GM12872 (cell line): Measurements from ENCODE around the gene FOXK2.

Experiments used
- TF ChIP-seq, protein P1 (sequence below): IDR thresholded peaks from 3 replicates; pipeline ENCODE4 v1.5.1; 2011; ENCODE audit warnings: low read depth, mild to moderate bottlenecking, low read length, moderate library complexity; ENCODE audit not compliant: insufficient read depth

Gene FOXK2

DNA sequence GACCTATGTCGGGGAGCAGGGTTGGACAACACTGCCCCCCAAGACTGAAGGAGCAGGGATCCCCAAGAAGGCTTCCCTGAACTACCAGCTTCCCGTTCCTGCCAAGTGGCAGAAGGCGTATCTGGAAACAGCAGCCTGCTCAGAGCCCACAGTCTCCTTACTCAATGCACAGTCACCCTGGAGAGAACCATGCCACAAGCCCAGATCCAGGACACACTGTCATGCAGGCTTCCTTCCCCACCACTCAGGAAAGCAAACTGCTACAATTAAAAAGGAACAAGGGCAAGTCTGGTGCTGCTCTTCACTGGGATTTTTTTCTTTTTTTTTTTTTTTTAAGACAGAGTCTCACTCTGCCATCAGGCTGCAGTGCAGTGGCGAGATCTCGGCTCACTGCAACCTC lies 120.5 kb downstream of the FOXK2 start:
- TF ChIP-seq, protein P1, sequence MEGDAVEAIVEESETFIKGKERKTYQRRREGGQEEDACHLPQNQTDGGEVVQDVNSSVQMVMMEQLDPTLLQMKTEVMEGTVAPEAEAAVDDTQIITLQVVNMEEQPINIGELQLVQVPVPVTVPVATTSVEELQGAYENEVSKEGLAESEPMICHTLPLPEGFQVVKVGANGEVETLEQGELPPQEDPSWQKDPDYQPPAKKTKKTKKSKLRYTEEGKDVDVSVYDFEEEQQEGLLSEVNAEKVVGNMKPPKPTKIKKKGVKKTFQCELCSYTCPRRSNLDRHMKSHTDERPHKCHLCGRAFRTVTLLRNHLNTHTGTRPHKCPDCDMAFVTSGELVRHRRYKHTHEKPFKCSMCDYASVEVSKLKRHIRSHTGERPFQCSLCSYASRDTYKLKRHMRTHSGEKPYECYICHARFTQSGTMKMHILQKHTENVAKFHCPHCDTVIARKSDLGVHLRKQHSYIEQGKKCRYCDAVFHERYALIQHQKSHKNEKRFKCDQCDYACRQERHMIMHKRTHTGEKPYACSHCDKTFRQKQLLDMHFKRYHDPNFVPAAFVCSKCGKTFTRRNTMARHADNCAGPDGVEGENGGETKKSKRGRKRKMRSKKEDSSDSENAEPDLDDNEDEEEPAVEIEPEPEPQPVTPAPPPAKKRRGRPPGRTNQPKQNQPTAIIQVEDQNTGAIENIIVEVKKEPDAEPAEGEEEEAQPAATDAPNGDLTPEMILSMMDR = no peak

DNA sequence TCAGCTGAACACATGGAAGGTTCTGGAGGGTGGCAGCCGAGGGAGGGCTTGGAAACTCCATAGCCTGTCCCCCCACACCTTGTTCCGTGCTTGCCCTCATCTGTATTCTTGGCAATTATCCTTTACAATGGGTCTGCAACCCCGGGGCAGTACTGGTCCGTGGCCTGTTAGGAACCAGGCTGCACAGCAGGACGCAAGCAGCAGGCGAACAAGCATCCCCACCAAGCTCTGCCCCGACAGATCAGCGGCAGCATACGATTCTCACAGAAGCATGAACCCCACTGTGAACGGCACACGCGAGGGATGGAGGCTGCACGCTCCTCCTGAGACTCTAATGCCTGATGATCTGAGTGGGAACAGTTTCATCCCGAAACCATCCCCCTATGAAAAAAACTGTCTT lies 122.5 kb downstream of the FOXK2 start:
- TF ChIP-seq, protein P1 = no peak

DNA sequence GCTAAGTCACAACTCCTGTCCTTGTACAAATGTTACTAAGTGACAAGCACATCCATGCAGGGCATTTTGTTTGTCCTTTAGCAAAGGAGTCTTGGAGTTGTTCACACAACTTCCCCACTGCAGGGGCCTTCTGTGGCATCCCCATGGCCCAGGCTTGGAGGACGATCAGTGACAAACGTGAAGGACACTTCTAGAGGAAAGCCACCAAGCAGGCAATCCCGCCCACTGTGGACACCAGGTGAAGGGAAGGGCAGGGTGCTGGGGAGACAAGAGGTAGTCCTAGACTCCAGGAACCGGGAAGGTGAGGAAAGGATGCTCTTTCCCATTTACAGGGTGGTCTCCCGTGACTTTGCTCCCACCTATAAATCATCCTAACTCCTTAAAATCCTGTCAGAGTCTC lies 124.6 kb downstream of the FOXK2 start:
- TF ChIP-seq, protein P1 = no peak

DNA sequence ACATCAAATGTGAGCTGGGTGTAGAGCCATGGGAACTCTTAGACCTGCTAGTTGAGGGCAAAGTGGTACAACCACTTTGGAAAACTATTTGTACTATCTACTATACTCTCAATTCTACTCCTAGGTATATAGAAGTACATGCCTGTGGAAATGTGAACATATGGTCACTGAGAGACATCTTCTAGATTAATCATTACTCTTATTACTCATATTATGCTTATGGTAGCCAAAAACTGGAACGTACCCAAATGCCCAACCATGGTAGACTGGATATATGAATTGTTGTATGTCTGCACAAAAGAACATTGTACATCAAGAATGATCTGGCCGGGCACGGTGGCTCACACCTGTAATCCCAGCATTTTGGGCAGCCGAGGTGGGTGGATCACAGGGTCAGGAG lies 126.0 kb downstream of the FOXK2 start:
- TF ChIP-seq, protein P1 = no peak

DNA sequence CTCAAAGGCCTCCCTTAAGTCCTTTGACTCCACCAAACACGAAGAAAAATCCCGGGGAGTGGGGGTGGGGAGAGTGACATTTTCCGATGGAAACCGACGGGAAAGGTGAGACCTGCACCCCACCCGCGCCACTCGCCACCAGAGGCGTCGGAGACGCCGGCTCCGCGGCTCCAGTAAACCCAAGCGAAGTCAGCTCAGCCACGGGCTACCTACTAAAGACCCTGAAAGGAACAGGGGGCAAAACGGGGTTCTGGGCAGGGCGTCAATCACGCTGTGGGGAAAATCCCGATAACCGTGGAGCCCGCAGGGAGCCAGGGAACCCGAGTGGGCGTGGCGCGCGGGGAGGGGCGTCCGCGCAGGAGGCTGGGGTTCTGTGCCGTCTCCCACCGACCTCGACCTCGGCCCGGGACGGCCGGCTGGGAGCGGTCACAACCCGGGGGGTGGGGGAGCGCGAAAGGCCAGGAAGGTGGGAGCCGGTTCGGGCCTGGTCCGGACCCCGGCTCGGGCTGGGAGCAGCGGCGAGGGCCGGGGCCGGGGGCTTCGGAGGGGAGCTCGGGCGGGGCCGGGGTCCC lies 128.1 kb downstream of the FOXK2 start:
- TF ChIP-seq, protein P1 = peak; percentile 46; the same call in 2 of the 3 replicates

DNA sequence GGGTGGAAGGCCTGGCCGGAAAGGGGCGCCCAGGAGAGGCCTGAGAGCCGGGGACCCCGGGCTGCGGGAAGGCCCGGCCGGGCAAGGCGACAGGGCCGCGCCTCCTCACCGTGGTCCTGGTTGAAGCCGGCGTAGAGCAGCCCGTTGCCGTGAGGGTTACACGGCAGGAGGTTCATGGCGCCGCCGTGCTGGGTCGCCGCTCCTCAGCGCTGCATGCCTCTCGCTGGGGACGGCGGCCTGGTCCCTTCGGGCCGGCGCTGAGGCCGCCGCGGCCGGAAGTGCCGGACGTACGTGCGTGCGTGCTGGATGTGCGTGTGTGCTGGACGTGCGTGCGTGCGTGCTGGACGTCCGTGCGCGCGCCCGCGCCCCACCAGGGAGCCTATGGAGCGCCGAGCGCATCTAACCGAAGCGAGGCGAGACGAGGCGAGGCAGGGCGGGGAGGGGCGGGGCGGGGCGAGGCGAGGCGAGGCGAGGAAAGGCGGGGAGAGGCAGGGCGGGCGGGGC lies 128.7 kb downstream of the FOXK2 start, which contains the start of gene WDR45B:
TSS of gene WDR45B (minus strand) at position 280 of the 504 bp plus-strand sequence. CDS start at position 176, 104 bp downstream.
- TF ChIP-seq, protein P1 = no peak

DNA sequence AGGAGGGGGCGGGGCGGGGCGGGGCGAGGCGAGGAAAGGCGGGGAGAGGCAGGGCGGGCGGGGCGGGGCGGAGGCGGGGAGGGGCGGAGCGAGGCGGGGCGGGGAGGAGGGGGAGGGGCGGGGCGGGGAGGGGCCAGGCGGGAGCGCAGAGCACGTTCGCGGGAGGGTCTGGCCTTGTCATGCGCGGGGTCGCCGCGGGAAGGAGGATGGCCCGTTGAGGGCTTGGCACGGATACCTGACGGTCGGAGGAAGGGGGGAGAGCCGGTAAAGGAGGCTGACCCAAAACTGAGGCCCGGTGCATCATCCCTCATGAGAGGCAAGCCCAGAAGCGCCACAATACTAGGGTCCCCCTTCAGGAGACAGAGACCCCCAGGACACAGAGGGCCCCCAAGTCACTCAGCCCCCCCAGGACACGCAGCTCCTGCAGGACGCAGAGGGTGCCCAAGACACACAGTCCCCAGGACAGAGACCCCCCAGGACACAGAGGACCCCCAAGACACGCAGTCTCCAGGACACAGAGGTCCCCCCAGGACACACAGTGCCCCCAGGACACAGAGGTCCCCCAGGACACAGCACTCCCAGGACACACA lies 129.3 kb downstream of the FOXK2 start:
- TF ChIP-seq, protein P1 = no peak
